Endothelial cell of umbilical vein (primary cell): ENCODE data around the gene ATOX1. TPM values are rescaled to one million over a fixed set of nuclear protein-coding genes. Genes with fewer than 3 reads are reported as not detected.

Experiments used
- BruUV-seq: library from RNA; stranded (reverse); fragments of 400-500 nt; replicated peaks from 2 replicates; lab custom pipeline; 2021; lab: Mats Ljungman, UMichigan
- CTCF ChIA-PET: fragments of 300-600, 350-600 bp; sonication (Branson Sonifier 250); formaldehyde crosslinking; loops from one replicate; lab custom pipeline; 2021; ENCODE audit warnings: antibody characterized with exemption, inconsistent platforms; lab: Charles Lee
- POLR2A ChIA-PET: fragments of 300-600, 350-600 bp; sonication (Branson Sonifier 250); formaldehyde crosslinking; loops from one replicate; lab custom pipeline; 2021; ENCODE audit warnings: antibody characterized with exemption, inconsistent platforms; lab: Charles Lee
- DNase-seq: peaks from one replicate; pipeline ENCODE4 v3.0.0-alpha.2; 2011; ENCODE audit warnings: low read depth, low spot score
- FAIRE-seq: peaks from 2 replicates; lab custom pipeline; 2011; peaks lifted over from hg19 to GRCh38; lab: Jason Lieb, UNC
- H2AFZ ChIP-seq: 2 replicates; pipeline ENCODE4 v1.6.0; 2012; ENCODE audit warnings: low read depth, low read length, control low read depth, inconsistent platforms
- H3K27ac ChIP-seq: 2 replicates; pipeline ENCODE4 v1.5.1; 2011; ENCODE audit warnings: low read depth, mild to moderate bottlenecking, control low read depth, low read length, moderate library complexity; ENCODE audit not compliant: insufficient read depth
- H3K27me3 ChIP-seq, 2 experiments: 2 replicates each; pipeline versions ENCODE4 v1.6.0 to v1.6.1; 2011; ENCODE audit warnings: low read length in 2 of 2, mixed read lengths in 1 of 2; ENCODE audit not compliant: control insufficient read depth in 2 of 2, insufficient read depth in 2 of 2
- H3K36me3 ChIP-seq, 2 experiments: 2 replicates in 1 of 2; 3 replicates in 1 of 2; pipeline ENCODE4 v1.5.1; 2011; ENCODE audit warnings: low read length in 2 of 2, mild to moderate bottlenecking in 1 of 2, moderate library complexity in 1 of 2; ENCODE audit not compliant: control insufficient read depth in 2 of 2, insufficient read depth in 2 of 2; ENCODE audit errors: extremely low read depth in 1 of 2
- H3K4me1 ChIP-seq: 3 replicates; pipeline ENCODE4 v1.5.1; 2011; ENCODE audit warnings: mild to moderate bottlenecking, low read length; ENCODE audit not compliant: control insufficient read depth, insufficient read depth; ENCODE audit errors: extremely low read depth
- H3K4me2 ChIP-seq: 2 replicates; pipeline ENCODE4 v1.6.1; 2011; ENCODE audit warnings: low read length, control low read depth, mixed read lengths; ENCODE audit not compliant: insufficient read depth
- H3K4me3 ChIP-seq, 3 experiments: fragments of 200-600 bp in 1 of 3; sonication (generic), shearing (Covaris generic) in 1 of 3; replicated peaks in 1 of 3; 2 replicates each; pipeline ENCODE4 v1.5.1; 2011 to 2016; ENCODE audit warnings: control low read depth in 3 of 3, low read length in 3 of 3, mild to moderate bottlenecking in 2 of 3, inconsistent platforms in 1 of 3, low read depth in 1 of 3, moderate library complexity in 1 of 3; ENCODE audit not compliant: insufficient read depth in 1 of 3
- H3K79me2 ChIP-seq: 2 replicates; pipeline ENCODE4 v1.6.0; 2012; ENCODE audit warnings: low read length, inconsistent platforms; ENCODE audit not compliant: control insufficient read depth, insufficient read depth
- H3K9ac ChIP-seq: replicated peaks from 2 replicates; pipeline ENCODE3; 2011; ENCODE audit warnings: low read length, control low read depth; ENCODE audit not compliant: insufficient read depth; ENCODE audit errors: extremely low read depth
- H3K9me1 ChIP-seq: replicated peaks from 3 replicates; pipeline ENCODE4 v1.6.0; 2011; ENCODE audit warnings: mild to moderate bottlenecking, low read length; ENCODE audit not compliant: control insufficient read depth, insufficient read depth; ENCODE audit errors: extremely low read depth
- H3K9me3 ChIP-seq: replicated peaks from 2 replicates; pipeline ENCODE4 v1.5.1; 2012; ENCODE audit warnings: low read length, inconsistent platforms; ENCODE audit not compliant: control insufficient read depth, insufficient read depth
- H4K20me1 ChIP-seq: replicated peaks from 2 replicates; pipeline ENCODE3; 2011; ENCODE audit warnings: mild to moderate bottlenecking, low read length; ENCODE audit not compliant: control insufficient read depth, insufficient read depth; ENCODE audit errors: extremely low read depth
- CTCF ChIP-seq, 2 donors: IDR thresholded peaks; 1 replicate in 1 of 2; 2 replicates in 1 of 2; pipeline ENCODE4 v1.5.1; 2011; ENCODE audit warnings: low read length in 2 of 2, mild to moderate bottlenecking in 2 of 2, moderate library complexity in 2 of 2, control low read depth in 1 of 2, inconsistent platforms in 1 of 2, low read depth in 1 of 2; ENCODE audit not compliant: insufficient read depth in 1 of 2; ENCODE audit errors: extremely low read depth in 1 of 2
- FOS ChIP-seq: IDR thresholded peaks from 2 replicates; pipeline ENCODE4 v1.6.1; 2011; ENCODE audit warnings: mild to moderate bottlenecking, low read length, moderate library complexity, borderline replicate concordance; ENCODE audit not compliant: insufficient read depth
- MAX ChIP-seq: IDR thresholded peaks from 2 replicates; pipeline ENCODE4 v1.6.1; 2011; ENCODE audit not compliant: insufficient read depth, insufficient read length
- MYC ChIP-seq: IDR thresholded peaks from one replicate; pipeline ENCODE4 v1.6.1; 2011; ENCODE audit warnings: mild to moderate bottlenecking, low read depth, low read length
- POLR2AphosphoS5 ChIP-seq: IDR thresholded peaks from 2 replicates; pipeline ENCODE4 v1.6.1; 2012; ENCODE audit warnings: low read depth, mild to moderate bottlenecking, control low read depth, low read length, moderate library complexity; ENCODE audit not compliant: insufficient read depth
- dilution Hi-C: fragments of 300-500 bp; cut with MboI; formaldehyde crosslinking; loops from one replicate; pipeline ENCODE4 v1.15.0; 2019; ENCODE audit warnings: low sequenced_read_pairs; ENCODE audit not compliant: extremely low pct_ligation_motif_present
- intact Hi-C: fragments of 100-400 bp; cut with micrococcal nuclease; formaldehyde crosslinking; loops from one replicate; pipeline ENCODE4 v1.10.0; 2022
- polyA plus RNA-seq, 4 experiments: library from polyadenylated mRNA; depleted of rRNA in 3 of 4; stranded (reverse) in 3 of 4; unstranded in 1 of 4; fragments of >200 nt; gene quantifications; 2 replicates each; pipeline versions ENCODE4 v1.2.1 to v1.2.3, GENCODE V29; 2011 to 2012; ENCODE audit warnings: missing spikeins in 1 of 4
- total RNA-seq: library from RNA; stranded (reverse); gene quantifications from 2 replicates; pipeline ENCODE4 v1.2.3, GENCODE V29; 2021

ATOX1 gene
- total and polyA plus RNA-seq, 2 donors (not counting 3 experiments of a cell fraction or from before 2014, with no cell fraction given): 113 to 292 TPM

DNA sequence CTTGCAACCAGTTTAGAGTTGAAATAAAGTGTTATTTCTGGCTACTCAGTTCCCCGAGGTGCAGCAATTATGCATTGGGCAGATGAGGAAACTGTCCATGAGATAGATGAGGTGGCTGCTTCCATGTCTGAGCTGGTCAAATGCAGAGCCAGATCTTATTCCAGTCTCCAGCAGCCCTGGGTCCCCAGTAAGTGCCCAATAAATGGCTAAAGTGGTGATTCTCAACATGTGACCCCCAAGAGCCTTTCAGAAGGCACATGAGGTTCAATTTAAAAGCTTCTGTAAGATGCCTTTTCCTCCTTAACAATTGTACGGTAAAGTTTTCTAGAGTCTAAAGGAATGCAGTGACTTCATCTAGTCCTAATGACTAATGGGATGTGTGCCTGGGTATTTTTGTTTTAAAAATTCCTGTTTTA lies 17.5 kb downstream of the ATOX1 start:
- FAIRE-seq: peak; percentile 18
- H3K4me3 ChIP-seq: no peak overlapping the region
- H2AFZ ChIP-seq: peak overlapping the region; percentile 19
- TF ChIP-seq POLR2AphosphoS5 (peak; percentile 2), FOS (peak; percentile 24), CTCF (IDR thresholded peaks at IDR 0.05; ENCODE audit: extremely low read depth in 1 of 2, insufficient read depth in 1 of 2, low read depth in 1 of 2, low read length in 2 of 2) (no peak), MAX (no peak), MYC (no peak)
- CTCF ChIA-PET: interaction anchor here (0.5 to 10.7 kb wide), 36 partner anchors 10 to 576 kb away, joined by 3 to 323 read pairs (median 6); partner anchors contain the start of genes ATOX1, G3BP1, GM2A and SLC36A1
- POLR2A ChIA-PET: interaction anchor here (0.5 to 3.6 kb wide), 8 partner anchors 41 to 420 kb away, joined by 3 to 16 read pairs (median 6); partner anchors contain the start of gene SPARC
- peak; percentile 53 for DNase-seq
- H3K9me1 ChIP-seq: no peaks in the 10 kb centered on the region
- peaks cover 43% of the 10 kb centered on the region for H3K4me1 ChIP-seq
- intact Hi-C loops (loop anchor here (1.0 to 5.0 kb wide), 8 partner anchors 22 to 424 kb away; partner anchors contain the start of gene SPARC), dilution Hi-C loops (no loop called here)
- peak overlapping the region; percentile 62 for H3K9ac ChIP-seq
- TSS peak; percentile 11 for BruUV-seq
- H3K79me2 ChIP-seq: no peaks in the 10 kb centered on the region
- H3K27me3 ChIP-seq: no peaks in the 10 kb centered on the region
- H3K36me3 ChIP-seq: no peaks in the 10 kb centered on the region
- peak overlapping the region; percentile 45 for H3K4me2 ChIP-seq
- H4K20me1 ChIP-seq: no peaks in the 10 kb centered on the region
- no peaks in the 10 kb centered on the region for H3K9me3 ChIP-seq
- H3K27ac ChIP-seq: peak overlapping the region; percentile 88
